GM13976 (cell line): Measurements from ENCODE around the gene NCK2.

Experiments used
- DNase-seq: peaks from one replicate; pipeline ENCODE4 v3.0.0; 2012; ENCODE audit warnings: low spot score
- in situ Hi-C: fragments of 300-500 bp; cut with MboI; formaldehyde crosslinking; loops from one replicate; pipeline ENCODE4 v1.12.0; 2022; ENCODE audit warnings: low sequenced_read_pairs, mixed read lengths, inconsistent platforms; ENCODE audit not compliant: unreplicated experiment
- TF ChIP-seq, protein P1 (sequence below): IDR thresholded peaks from 2 replicates; pipeline ENCODE4 v1.5.1; 2012; ENCODE audit warnings: borderline replicate concordance, mild to moderate bottlenecking; ENCODE audit not compliant: insufficient read depth; ENCODE audit errors: extremely low read depth, missing control alignments, control extremely low read depth

Gene NCK2

GRCh38 chr2:105919191-105919811, 174.6 kb downstream of the NCK2 start:
- TF ChIP-seq, protein P1, sequence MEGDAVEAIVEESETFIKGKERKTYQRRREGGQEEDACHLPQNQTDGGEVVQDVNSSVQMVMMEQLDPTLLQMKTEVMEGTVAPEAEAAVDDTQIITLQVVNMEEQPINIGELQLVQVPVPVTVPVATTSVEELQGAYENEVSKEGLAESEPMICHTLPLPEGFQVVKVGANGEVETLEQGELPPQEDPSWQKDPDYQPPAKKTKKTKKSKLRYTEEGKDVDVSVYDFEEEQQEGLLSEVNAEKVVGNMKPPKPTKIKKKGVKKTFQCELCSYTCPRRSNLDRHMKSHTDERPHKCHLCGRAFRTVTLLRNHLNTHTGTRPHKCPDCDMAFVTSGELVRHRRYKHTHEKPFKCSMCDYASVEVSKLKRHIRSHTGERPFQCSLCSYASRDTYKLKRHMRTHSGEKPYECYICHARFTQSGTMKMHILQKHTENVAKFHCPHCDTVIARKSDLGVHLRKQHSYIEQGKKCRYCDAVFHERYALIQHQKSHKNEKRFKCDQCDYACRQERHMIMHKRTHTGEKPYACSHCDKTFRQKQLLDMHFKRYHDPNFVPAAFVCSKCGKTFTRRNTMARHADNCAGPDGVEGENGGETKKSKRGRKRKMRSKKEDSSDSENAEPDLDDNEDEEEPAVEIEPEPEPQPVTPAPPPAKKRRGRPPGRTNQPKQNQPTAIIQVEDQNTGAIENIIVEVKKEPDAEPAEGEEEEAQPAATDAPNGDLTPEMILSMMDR, result no peak
- in situ Hi-C loops, result no loop called here
- DNase-seq, result no peak

GRCh38 chr2:105919826-105920225, 175.1 kb downstream of the NCK2 start:
- in situ Hi-C loops, result no loop called here
- TF ChIP-seq, protein P1, result peak; percentile 23
- no peak for DNase-seq

DNA sequence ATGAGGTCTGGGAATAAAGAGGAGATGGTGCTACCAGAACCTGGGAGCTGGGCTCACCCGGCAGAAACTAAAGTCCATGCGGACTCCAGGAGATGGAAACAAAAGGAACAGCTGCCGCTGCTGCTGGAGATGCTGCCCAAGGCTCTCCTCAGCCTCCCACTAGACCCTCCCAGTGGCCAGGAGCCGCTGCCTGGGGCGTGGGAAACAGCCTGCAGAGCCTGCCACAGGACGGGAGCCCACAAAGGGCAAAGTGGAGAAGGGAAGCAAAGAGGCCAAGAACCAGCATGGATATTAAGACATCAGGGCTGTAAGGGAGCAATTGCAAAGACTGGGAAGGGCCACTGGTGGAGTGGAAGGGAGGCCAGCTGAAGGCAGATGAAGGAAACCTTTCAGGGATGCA, 179.6 kb downstream of the NCK2 start:
- in situ Hi-C loops, result no loop called here
- TF ChIP-seq, protein P1, result no peak
- DNase-seq, result no peak

GRCh38 chr2:105924932-105925331, 180.2 kb downstream of the NCK2 start:
- no peak for DNase-seq
- TF ChIP-seq, protein P1, result no peak
- in situ Hi-C loops, result no loop called here

DNA sequence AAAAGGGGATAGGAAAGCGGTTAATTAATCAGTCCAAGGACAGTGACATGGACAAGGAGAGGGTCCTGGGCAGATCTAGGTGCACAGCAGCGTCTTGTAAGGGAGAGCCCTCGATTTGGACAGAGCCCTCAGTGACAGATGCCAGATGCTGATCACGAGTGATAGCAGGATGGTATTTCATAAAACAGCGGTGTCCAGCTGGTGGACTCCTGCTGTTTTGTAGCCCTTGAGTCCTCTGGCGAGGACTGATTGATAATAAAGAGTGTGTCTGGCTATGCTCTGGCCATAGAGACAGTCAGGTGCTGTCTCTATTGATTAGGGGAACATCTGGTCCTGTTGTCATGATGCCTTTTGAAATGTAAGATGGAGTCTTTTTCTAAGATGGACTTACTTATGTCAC, 180.7 kb downstream of the NCK2 start:
- DNase-seq, result no peak
- in situ Hi-C loops, result no loop called here
- TF ChIP-seq, protein P1, result no peak

- DNase-seq, result no peak
- in situ Hi-C loops, result no loop called here
- TF ChIP-seq, protein P1, result no peak
Measured at GRCh38 chr2:105926960-105927678, 182.4 kb downstream of the NCK2 start.
